WTC11 (cell line): Measurements from ENCODE around the gene SDR42E2. TPM values are rescaled to one million over a fixed set of nuclear protein-coding genes. Genes with fewer than 3 reads are reported as not detected.

Source experiments
- ATAC-seq: fragments of 200-7000 bp; cut with Tn5 transposase; 2 replicates; pipeline ENCODE4 v1.10.0; 2021; ENCODE audit warnings: mild to moderate bottlenecking, moderate library complexity
- CTCF ChIA-PET: fragments of 300-600 bp; sonication (Branson Sonifier 250); formaldehyde crosslinking; loops from one replicate; lab custom pipeline; 2021; ENCODE audit warnings: antibody characterized with exemption; lab: Charles Lee
- POLR2A ChIA-PET: fragments of 350-600 bp; sonication (Branson Sonifier 250); formaldehyde crosslinking; loops from one replicate; lab custom pipeline; 2021; ENCODE audit warnings: antibody characterized with exemption; lab: Charles Lee
- DNase-seq: peaks from one replicate; pipeline ENCODE4 v3.0.0; 2021; ENCODE audit warnings: low spot score
- H3K27ac Mint-ChIP-seq: 2 replicates; pipeline ENCODE4 v1.8.0; 2021; ENCODE audit warnings: mixed read lengths
- H3K27me3 Mint-ChIP-seq: 2 replicates; pipeline ENCODE4 v1.8.0; 2021; ENCODE audit warnings: low read depth, mild to moderate bottlenecking, moderate library complexity, mixed read lengths
- H3K36me3 Mint-ChIP-seq: 2 replicates; pipeline ENCODE4 v1.8.0; 2021; ENCODE audit warnings: mixed read lengths
- H3K4me1 Mint-ChIP-seq: 2 replicates; pipeline ENCODE4 v1.8.0; 2022; ENCODE audit warnings: mixed read lengths
- H3K4me3 Mint-ChIP-seq: 2 replicates; pipeline ENCODE4 v1.8.0; 2021; ENCODE audit warnings: mild to moderate bottlenecking, moderate library complexity, mixed read lengths
- H3K9me3 Mint-ChIP-seq: 2 replicates; pipeline ENCODE4 v1.8.0; 2021; ENCODE audit warnings: mixed read lengths
- MYBL2 ChIP-seq: sonication (generic); formaldehyde crosslinking; IDR thresholded peaks from 2 replicates; pipeline ENCODE4 v1.8.1; 2023; ENCODE audit warnings: mild to moderate bottlenecking, moderate library complexity, missing genetic modification reagents
- SOX15 ChIP-seq: fragments of 250-450 bp; sonication (Bioruptor Pico); IDR thresholded peaks from 2 replicates; pipeline ENCODE4 v1.9.0; 2021; ENCODE audit warnings: mild to moderate bottlenecking
- SP1 ChIP-seq: sonication (generic); formaldehyde crosslinking; conservative IDR thresholded peaks from 2 replicates; pipeline ENCODE4 v1.8.1; 2022; ENCODE audit warnings: missing genetic modification reagents
- TCF7 ChIP-seq: sonication (generic); formaldehyde crosslinking; IDR thresholded peaks from 2 replicates; pipeline ENCODE4 v1.8.0; 2022; ENCODE audit warnings: mild to moderate bottlenecking, low read depth, missing genetic modification reagents, moderate library complexity
- ZNF671 ChIP-seq: fragments of 250-450 bp; sonication (Bioruptor Pico); IDR thresholded peaks from 2 replicates; pipeline ENCODE4 v1.8.0; 2021; ENCODE audit warnings: mild to moderate bottlenecking
- total RNA-seq: library from RNA; stranded (reverse); gene quantifications from 3 replicates; pipeline ENCODE4 v1.2.3, GENCODE V29; 2021
- TF ChIP-seq, protein P1 (sequence below): sonication (generic); formaldehyde crosslinking; IDR thresholded peaks from 2 replicates; pipeline ENCODE4 v1.8.1; 2023; ENCODE audit warnings: mild to moderate bottlenecking, missing genetic modification reagents, borderline replicate concordance
- TF ChIP-seq, protein P2 (sequence below): sonication (generic); formaldehyde crosslinking; IDR thresholded peaks from 2 replicates; pipeline ENCODE4 v1.8.1; 2023; ENCODE audit warnings: mild to moderate bottlenecking, missing genetic modification reagents, moderate library complexity
- TF ChIP-seq, protein P3 (sequence below): sonication (generic); formaldehyde crosslinking; conservative IDR thresholded peaks from 2 replicates; pipeline ENCODE4 v1.8.1; 2023; ENCODE audit warnings: mild to moderate bottlenecking, low read depth, missing genetic modification reagents, moderate library complexity
- TF ChIP-seq, protein P4 (sequence below): sonication (generic); formaldehyde crosslinking; IDR thresholded peaks from 2 replicates; pipeline ENCODE4 v1.8.0; 2022; ENCODE audit warnings: mild to moderate bottlenecking, missing genetic modification reagents
- TF ChIP-seq, protein P5 (sequence below): sonication (generic); formaldehyde crosslinking; IDR thresholded peaks from 2 replicates; pipeline ENCODE4 v1.8.0; 2022; ENCODE audit warnings: missing genetic modification reagents

The SDR42E2 gene
- total RNA-seq, 1 experiment from 2014 or later, result 0.13 TPM

DNA sequence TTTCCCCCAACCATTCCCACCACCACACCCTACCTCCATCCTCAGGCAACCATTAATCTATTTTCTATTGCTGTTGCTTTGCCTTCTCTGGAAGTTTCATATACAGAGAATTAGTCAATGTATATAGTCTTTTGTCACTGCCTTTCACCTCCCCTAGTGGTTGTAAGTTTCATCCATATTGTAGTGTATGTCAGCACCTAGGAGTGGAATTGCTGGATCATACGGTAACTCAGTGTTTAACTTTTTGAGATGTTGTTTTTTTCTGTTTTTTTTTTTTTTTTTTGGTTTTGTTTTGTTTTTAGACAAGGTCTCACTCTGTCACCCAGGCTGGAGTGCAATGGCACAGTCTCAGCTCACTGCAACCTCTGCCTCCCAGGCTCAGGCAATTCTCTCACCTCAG, 60.7 kb downstream of the SDR42E2 start (continued):
- TF ChIP-seq, protein P1, sequence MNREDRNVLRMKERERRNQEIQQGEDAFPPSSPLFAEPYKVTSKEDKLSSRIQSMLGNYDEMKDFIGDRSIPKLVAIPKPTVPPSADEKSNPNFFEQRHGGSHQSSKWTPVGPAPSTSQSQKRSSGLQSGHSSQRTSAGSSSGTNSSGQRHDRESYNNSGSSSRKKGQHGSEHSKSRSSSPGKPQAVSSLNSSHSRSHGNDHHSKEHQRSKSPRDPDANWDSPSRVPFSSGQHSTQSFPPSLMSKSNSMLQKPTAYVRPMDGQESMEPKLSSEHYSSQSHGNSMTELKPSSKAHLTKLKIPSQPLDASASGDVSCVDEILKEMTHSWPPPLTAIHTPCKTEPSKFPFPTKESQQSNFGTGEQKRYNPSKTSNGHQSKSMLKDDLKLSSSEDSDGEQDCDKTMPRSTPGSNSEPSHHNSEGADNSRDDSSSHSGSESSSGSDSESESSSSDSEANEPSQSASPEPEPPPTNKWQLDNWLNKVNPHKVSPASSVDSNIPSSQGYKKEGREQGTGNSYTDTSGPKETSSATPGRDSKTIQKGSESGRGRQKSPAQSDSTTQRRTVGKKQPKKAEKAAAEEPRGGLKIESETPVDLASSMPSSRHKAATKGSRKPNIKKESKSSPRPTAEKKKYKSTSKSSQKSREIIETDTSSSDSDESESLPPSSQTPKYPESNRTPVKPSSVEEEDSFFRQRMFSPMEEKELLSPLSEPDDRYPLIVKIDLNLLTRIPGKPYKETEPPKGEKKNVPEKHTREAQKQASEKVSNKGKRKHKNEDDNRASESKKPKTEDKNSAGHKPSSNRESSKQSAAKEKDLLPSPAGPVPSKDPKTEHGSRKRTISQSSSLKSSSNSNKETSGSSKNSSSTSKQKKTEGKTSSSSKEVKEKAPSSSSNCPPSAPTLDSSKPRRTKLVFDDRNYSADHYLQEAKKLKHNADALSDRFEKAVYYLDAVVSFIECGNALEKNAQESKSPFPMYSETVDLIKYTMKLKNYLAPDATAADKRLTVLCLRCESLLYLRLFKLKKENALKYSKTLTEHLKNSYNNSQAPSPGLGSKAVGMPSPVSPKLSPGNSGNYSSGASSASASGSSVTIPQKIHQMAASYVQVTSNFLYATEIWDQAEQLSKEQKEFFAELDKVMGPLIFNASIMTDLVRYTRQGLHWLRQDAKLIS, result no peak
- TF ChIP-seq MYBL2 (no peak), TCF7 (CRISPR knock-in tag) (no peak), ZNF671 (CRISPR knock-in tag) (no peak), SP1 (CRISPR knock-in tag) (no peak), SOX15 (CRISPR knock-in tag) (no peak)
- TF ChIP-seq, protein P2, sequence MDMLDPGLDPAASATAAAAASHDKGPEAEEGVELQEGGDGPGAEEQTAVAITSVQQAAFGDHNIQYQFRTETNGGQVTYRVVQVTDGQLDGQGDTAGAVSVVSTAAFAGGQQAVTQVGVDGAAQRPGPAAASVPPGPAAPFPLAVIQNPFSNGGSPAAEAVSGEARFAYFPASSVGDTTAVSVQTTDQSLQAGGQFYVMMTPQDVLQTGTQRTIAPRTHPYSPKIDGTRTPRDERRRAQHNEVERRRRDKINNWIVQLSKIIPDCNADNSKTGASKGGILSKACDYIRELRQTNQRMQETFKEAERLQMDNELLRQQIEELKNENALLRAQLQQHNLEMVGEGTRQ (CRISPR knock-in tag), result no peak
- TF ChIP-seq, protein P3, sequence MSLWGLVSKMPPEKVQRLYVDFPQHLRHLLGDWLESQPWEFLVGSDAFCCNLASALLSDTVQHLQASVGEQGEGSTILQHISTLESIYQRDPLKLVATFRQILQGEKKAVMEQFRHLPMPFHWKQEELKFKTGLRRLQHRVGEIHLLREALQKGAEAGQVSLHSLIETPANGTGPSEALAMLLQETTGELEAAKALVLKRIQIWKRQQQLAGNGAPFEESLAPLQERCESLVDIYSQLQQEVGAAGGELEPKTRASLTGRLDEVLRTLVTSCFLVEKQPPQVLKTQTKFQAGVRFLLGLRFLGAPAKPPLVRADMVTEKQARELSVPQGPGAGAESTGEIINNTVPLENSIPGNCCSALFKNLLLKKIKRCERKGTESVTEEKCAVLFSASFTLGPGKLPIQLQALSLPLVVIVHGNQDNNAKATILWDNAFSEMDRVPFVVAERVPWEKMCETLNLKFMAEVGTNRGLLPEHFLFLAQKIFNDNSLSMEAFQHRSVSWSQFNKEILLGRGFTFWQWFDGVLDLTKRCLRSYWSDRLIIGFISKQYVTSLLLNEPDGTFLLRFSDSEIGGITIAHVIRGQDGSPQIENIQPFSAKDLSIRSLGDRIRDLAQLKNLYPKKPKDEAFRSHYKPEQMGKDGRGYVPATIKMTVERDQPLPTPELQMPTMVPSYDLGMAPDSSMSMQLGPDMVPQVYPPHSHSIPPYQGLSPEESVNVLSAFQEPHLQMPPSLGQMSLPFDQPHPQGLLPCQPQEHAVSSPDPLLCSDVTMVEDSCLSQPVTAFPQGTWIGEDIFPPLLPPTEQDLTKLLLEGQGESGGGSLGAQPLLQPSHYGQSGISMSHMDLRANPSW (CRISPR knock-in tag), result no peak
- TF ChIP-seq, protein P4, sequence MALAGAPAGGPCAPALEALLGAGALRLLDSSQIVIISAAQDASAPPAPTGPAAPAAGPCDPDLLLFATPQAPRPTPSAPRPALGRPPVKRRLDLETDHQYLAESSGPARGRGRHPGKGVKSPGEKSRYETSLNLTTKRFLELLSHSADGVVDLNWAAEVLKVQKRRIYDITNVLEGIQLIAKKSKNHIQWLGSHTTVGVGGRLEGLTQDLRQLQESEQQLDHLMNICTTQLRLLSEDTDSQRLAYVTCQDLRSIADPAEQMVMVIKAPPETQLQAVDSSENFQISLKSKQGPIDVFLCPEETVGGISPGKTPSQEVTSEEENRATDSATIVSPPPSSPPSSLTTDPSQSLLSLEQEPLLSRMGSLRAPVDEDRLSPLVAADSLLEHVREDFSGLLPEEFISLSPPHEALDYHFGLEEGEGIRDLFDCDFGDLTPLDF (CRISPR knock-in tag), result no peak

DNA sequence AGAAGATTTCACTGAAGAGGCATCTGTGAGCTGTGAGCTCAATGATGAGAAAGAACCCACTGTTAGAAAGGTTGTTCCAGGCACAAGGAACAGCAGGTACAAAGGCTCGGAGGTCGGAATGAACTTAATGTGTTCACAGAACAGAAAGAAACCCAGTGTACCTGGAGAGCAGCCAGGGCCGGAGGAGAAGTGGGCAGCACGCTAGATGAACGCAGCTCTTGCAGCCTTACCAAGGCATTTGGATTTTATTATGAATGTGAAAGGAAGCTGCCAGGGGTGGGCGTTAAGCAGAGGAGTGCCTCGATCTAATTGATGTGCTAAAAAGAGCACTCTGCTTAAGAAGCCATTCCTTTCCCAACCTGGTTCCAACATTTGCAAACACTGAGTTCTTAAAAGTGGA, 62.8 kb downstream of the SDR42E2 start:
- TF ChIP-seq, protein P5, sequence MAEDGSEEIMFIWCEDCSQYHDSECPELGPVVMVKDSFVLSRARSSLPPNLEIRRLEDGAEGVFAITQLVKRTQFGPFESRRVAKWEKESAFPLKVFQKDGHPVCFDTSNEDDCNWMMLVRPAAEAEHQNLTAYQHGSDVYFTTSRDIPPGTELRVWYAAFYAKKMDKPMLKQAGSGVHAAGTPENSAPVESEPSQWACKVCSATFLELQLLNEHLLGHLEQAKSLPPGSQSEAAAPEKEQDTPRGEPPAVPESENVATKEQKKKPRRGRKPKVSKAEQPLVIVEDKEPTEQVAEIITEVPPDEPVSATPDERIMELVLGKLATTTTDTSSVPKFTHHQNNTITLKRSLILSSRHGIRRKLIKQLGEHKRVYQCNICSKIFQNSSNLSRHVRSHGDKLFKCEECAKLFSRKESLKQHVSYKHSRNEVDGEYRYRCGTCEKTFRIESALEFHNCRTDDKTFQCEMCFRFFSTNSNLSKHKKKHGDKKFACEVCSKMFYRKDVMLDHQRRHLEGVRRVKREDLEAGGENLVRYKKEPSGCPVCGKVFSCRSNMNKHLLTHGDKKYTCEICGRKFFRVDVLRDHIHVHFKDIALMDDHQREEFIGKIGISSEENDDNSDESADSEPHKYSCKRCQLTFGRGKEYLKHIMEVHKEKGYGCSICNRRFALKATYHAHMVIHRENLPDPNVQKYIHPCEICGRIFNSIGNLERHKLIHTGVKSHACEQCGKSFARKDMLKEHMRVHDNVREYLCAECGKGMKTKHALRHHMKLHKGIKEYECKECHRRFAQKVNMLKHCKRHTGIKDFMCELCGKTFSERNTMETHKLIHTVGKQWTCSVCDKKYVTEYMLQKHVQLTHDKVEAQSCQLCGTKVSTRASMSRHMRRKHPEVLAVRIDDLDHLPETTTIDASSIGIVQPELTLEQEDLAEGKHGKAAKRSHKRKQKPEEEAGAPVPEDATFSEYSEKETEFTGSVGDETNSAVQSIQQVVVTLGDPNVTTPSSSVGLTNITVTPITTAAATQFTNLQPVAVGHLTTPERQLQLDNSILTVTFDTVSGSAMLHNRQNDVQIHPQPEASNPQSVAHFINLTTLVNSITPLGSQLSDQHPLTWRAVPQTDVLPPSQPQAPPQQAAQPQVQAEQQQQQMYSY (CRISPR knock-in tag), result 0 out of 2 replicates have a peak, but pooled peaks have one; percentile 23
- TF ChIP-seq, protein P4 (CRISPR knock-in tag), result no peak
- Mint-ChIP-seq H3K9me3 (no peaks in the 10 kb centered on the region), H3K4me1 (peaks cover 21% of the 10 kb centered on the region), H3K27ac (peak overlapping the region; percentile 92), H3K36me3 (peaks cover 10% of the 10 kb centered on the region), H3K4me3 (peak overlapping the region; percentile 6; the same call in 1 of the 2 replicates), H3K27me3 (no peaks in the 10 kb centered on the region)
- ChIA-PET CTCF (interaction anchor here (0.6 to 1.7 kb wide), 6 partner anchors 17 to 105 kb away, joined by 3 to 7 read pairs (median 4); no protein-coding TSS in a partner anchor), POLR2A (interaction anchor here (0.9 kb wide), 1 partner anchor 34 kb away, joined by 4 read pairs; no protein-coding TSS in a partner anchor)
- peak; percentile 21 for DNase-seq
- peak; percentile 80 for ATAC-seq
